Spleen (tissue), 7 donors: ENCODE data around the gene DUSP10.

ENCODE experiments used
- CTCF ChIP-seq, 11 experiments: fragments of 200-600 bp in 7 of 11; fragments of 450-650 bp in 4 of 11; sonication (generic) in 4 of 11; IDR thresholded peaks in 8 of 11; conservative IDR thresholded peaks in 3 of 11; 1 replicate in 7 of 11; 2 replicates in 4 of 11; pipeline versions ENCODE4 v1.4.0 to v1.8.0; 2016 to 2021; ENCODE audit warnings: antibody characterized with exemption in 11 of 11, inconsistent platforms in 4 of 11, mild to moderate bottlenecking in 1 of 11
- POLR2A ChIP-seq, 3 donors: fragments of 450-650 bp; IDR thresholded peaks; one replicate each; pipeline ENCODE4 v1.5.1; 2017; ENCODE audit warnings: antibody characterized with exemption in 3 of 3, mild to moderate bottlenecking in 1 of 3
- POLR2AphosphoS5 ChIP-seq, 3 donors: sonication (generic); formaldehyde crosslinking; IDR thresholded peaks; one replicate each; pipeline ENCODE4 v1.5.1; 2017; ENCODE audit warnings: antibody characterized with exemption in 3 of 3
- donor health status: DM: no; HTN: no; CAD: no; lungs with moderate emphysema.
- donor health status: DM: no; HTN: no; CAD: no.
- donor health status: DM: no; HTN: no; CAD: no.

- no peak for TF ChIP-seq CTCF (IDR thresholded peaks at IDR 0.05 in 8 of 11, conservative IDR thresholded peaks at IDR 0.05 in 3 of 11)
- TF ChIP-seq POLR2AphosphoS5 (IDR thresholded peaks at IDR 0.05) = no peak
- no peak for TF ChIP-seq POLR2A (IDR thresholded peaks at IDR 0.05)
These were observed 43.1 kb downstream of the DUSP10 start for GRCh38 chr1:221698579-221699349.
